T-helper 1 cell treated with Interleukin-12 subunit alpha and Interleukin-12 subunit beta and Interleukin-4 antibody, amounts not matched to agents 30 ng/mL and 1 ng/mL, for 36 hours (primary cell): Measurements from ENCODE around the gene SLC25A1. TPM values are rescaled to one million over a fixed set of nuclear protein-coding genes. Genes with fewer than 3 reads are reported as not detected.

ENCODE experiments used
- intact Hi-C: fragments of 100-400 bp; cut with micrococcal nuclease; formaldehyde crosslinking; loops from one replicate; pipeline ENCODE4 v1.15.1; 2024
- total RNA-seq: library from RNA; stranded (reverse); gene quantifications from 2 replicates; pipeline ENCODE4 v1.2.3, GENCODE V29; 2022

SLC25A1 gene
- 29.2 and 32.0 TPM in 2 replicates for total RNA-seq

DNA sequence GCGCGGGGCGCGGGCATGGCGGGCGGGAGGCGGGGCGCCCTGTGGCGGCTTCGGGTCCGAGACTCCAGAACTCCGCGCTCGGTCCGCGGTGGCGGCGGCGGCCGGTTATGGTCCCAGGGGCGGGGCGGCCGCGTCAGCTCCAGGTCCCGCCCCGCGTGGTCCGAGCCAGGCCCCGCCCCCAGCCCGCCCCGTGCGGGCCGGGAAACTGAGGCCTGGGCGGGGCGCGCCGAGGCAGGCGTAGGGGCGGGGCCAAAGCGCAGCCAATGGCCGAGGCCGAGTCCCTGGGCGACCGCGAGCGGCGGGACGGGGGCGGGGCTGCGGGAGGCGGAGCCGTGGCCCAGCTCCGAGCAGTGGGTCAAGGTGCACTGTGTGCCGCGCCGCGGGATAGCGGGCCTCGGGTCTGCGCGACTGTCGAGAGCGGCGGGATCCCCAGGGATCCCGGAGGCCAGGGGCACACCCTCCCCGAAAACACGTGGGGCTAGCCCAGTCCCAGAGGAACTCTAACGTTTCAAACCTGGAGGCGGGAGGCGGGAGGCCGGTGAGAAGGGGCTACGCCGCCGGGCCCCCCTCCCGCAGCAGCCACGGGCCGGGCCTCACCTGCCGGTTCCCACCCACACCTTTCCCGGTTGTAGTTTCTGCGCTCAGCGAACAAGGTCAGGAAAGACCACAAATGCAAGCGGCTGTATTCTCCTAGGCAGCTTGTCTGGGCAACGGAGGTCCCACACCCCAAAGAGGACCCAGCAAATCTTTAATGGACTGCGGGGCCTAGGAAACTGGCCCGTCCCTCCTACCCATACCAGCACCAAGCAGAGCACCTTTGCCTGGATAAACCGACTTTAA lies at the start of gene SLC25A1:
TSS of gene SLC25A1 (minus strand) at position 80 of the 840 bp plus-strand sequence. CDS start at position 17, 63 bp downstream.
- intact Hi-C loops = loop anchor here (1.0 to 2.0 kb wide), 8 partner anchors 35 to 451 kb away; partner anchors contain the start of genes C22orf39, CDC45, CLTCL1 and DGCR2

- intact Hi-C loops = no loop called here
Measured at GRCh38 chr22:19228179-19228578, 49.6 kb upstream of the SLC25A1 start.

- intact Hi-C loops = no loop called here
Measured at GRCh38 chr22:19226428-19226827, 47.9 kb upstream of the SLC25A1 start.

GRCh38 chr22:19225560-19225959 lies 47.0 kb upstream of the SLC25A1 start:
- intact Hi-C loops = no loop called here

- intact Hi-C loops = no loop called here
Measured at GRCh38 chr22:19224985-19225384, 46.4 kb upstream of the SLC25A1 start.

- intact Hi-C loops = no loop called here
Measured at GRCh38 chr22:19224557-19224956, 46.0 kb upstream of the SLC25A1 start.

DNA sequence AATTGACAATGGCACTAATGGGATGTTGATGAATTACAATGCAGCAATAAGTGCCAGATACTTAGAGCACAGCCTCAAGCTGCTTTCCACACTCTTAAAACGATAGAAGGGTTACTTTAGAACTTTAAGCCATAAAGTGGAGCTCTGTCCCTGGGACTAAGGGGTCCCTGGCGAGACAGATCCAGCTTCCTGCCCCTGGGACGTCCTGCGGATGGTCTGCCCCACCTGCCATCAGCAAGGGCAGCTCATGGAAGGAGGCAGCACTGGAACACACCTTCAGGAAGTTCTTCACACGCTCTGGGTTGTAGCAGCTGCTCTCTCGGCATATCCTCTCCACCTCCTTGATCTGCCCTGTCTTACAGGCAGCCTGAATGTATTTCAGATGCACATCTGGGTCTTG lies 45.1 kb upstream of the SLC25A1 start:
- intact Hi-C loops = no loop called here

GRCh38 chr22:19223110-19223509 lies 44.6 kb upstream of the SLC25A1 start:
- intact Hi-C loops = no loop called here

DNA sequence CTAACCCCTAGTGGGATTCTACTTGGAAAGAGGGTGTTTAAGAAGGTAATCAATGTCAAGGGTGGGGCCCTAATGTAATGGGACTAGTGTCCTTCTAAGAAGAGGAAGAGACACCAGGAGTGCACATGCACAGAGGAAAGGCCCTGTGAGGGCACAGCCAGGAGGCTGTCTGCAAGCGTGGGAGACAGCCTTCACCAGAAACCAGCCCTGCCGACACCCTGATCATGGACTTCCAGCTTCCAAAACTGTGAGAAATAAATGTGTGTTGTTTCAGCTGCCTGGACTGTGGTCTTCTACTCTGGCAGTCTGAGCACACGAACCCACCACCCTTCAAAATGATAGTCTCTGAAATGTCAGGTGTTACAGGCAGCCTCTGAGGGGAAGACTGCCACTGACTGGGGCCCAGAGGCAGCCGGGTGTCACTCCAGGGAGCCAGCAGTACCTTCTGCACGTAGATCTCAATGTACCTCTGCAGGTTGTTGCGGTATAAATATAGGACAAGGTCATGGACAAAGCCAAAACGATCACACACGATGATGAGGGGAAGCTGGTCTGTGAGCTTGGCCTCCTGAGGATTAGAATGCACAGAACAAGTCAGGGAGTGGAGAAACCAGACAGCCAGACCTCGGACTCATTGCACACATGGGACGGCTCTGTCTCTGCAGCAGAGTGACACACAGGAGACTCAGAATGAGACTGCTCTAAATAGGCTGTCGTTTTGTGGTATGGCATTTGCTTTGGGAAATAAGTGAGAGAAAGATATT lies 43.9 kb upstream of the SLC25A1 start:
- intact Hi-C loops = no loop called here

DNA sequence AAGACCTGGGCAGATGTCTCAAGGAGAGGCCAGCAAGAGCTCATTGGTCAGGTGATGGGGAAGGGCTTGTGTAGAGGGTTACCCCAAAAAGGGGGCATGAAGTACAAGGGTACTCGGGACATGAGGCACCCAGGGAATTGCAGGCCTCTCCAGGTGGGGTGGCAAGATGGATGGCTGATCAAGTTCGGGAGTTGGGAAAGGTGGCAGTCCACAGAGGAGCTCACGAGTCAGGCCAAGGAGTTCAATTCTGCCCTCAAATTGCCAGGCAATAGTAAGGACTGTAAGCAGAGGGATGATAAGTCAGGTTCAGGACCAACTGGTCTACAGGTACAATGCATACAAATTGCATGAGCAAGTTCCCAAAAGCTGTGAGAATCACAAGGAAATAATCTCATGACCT lies 42.3 kb upstream of the SLC25A1 start:
- intact Hi-C loops = no loop called here

DNA sequence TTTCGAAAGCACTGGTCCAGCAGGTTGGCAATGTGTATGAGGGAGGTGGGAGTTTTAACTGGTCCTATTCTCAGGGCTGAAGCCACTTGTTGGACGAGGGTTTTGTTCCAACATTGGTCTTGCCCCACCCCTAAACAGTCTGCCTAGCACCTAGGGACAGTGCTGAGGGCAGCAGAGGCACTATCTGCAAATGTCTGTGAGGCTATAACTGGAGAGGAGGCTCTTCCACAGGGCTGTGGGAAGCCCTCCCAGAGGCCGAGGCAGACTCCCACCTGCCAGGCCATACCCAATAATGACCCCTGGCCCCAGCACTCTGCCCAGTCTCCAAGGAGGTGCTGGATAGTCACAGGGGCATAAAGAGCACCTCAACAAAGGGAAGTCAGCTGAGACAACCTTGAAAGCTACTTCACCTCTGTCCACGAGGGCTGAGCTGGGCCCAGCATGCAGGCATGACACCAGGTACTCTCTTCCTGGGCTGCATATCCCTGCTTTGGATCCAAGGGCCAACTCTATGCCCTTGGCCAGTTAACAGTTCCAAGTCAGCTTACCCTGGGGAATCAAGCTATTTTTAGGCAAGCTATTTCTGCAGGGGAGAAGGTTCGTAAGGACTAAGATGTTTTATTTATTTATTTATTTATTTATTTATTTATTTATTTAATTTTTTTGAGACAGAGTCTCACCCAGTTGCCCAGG lies 40.2 kb upstream of the SLC25A1 start:
- intact Hi-C loops = loop anchor here (1.0 kb wide), 1 partner anchor 412 kb away; no protein-coding TSS in a partner anchor

GRCh38 chr22:19216579-19216978 lies 38.0 kb upstream of the SLC25A1 start:
- intact Hi-C loops = no loop called here

GRCh38 chr22:19215360-19215759 lies 36.8 kb upstream of the SLC25A1 start:
- intact Hi-C loops = no loop called here

DNA sequence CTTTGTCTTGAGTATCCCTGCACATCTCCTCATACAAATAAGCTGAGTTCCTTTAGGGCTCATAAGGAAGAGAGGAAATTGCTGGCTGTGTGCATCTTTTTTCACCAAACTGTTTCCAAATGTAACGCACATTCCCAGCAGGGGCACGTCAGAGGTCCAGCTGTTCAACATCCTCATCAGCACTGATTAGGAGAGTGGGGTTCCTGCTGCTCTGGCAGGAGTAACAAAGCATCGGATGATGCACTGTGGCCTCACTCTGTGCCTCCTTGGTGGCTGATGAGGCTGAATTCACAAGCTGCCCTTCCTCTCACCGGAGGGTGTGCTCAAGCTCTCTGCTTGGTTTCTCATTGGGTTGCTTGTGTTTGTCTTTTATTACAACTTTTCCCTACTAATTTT lies 35.5 kb upstream of the SLC25A1 start:
- intact Hi-C loops = no loop called here

GRCh38 chr22:19213442-19214077 lies 35.0 kb upstream of the SLC25A1 start:
- intact Hi-C loops = no loop called here

DNA sequence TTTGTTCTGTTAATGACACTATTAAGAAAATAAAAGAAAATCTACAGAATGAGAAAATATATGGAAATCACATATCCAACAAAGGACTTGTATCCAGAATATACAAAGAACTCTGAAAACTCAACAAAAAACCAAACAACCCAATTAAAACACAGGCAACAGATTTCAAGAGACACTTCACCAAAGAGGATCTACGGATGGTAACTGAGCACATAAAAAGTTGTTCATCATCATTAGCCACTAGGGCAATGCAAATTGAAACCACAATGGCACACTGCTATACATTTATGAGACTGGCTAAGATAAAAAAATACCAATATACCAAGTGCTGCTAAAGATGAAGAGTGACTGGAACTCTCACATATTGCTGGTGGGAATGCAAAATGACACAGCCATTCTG lies 34.5 kb upstream of the SLC25A1 start:
- intact Hi-C loops = no loop called here

- intact Hi-C loops = no loop called here
Measured at GRCh38 chr22:19212302-19212870, 33.9 kb upstream of the SLC25A1 start.

DNA sequence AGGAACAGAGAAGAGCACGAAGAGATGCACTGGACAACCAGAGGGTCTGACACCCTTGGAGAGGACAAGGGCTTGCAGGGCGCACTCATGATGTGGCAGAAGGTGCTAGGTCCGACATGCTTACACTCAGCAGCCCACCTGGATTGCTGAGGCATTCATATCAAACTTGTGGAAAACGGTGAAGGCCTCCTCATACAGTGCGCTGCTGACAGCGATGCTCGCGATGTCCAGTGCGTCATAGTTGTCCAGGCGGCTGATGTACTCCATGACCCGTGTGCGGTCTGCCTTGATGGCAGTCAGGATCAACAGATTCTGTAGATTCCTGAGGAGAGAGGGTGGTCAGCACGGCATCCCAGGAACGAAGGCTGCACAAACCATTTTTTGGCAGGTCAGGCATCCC lies 31.7 kb upstream of the SLC25A1 start:
- intact Hi-C loops = no loop called here

DNA sequence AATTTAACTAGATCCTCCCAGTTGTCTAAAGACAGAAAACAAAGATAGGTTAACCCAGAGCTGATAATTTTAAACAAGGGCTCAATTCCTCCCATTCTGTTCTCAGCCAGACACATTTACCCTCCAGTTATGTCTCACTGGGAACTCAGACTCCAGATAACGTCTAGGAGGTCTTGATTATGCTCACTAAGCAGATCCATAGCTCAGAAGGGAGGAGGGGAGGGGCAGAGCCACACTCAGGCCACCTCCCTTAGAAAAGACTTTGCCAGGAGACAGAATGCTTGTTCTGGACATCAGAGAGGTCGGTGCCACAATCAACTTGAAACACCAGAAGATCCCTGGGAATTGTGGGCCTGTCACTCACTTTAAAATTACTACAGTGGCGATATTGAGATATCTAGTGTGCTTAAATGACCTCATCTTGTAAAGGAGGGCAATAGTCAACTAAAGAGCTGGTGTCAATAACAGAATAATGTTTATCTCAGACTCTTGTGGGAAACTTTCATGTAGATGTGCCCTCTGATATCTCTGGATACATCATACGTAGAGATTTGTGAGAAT lies 29.8 kb upstream of the SLC25A1 start:
- intact Hi-C loops = no loop called here

- intact Hi-C loops = no loop called here
Measured at GRCh38 chr22:19207884-19208283, 29.3 kb upstream of the SLC25A1 start.

DNA sequence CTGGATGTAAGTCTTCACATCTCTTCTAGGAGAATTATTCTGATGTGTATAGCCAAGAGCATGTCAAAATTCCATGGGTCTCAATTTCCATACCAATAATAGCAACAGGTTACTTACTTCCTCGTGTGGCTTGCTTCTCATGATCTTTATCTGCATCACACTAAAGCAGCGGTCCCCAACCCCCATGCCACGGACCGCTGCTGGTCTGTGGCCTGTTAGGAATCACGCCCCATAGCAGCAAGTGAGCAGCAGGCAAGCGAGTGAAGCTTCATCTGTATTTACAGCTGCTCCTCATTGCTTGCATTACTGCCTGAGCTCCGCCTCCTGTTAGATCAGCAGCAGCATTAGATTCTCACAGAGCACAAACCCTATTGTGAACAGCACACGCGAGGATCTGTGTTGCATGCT lies 28.9 kb upstream of the SLC25A1 start:
- intact Hi-C loops = no loop called here
